ENCODE data around the gene RALGDS.
"Not testable (repeated sequence)": the region's sequence is repeated elsewhere in the genome, so short reads cannot be mapped to it uniquely, and the experiment has no call there.

Gene RALGDS

GRCh38 chr9:133121198-133121914 is at the start of gene RALGDS:
Gene RALGDS (minus strand): TSS chr9:133121240. CDS start chr9:133121154, 86 bp downstream.
- DNase-seq, result peak; percentile 92
- H3K4me3 Mint-ChIP-seq, result peak within 1 kb of the TSS; percentile 80
- H3K27me3 Mint-ChIP-seq, result no peaks in the 10 kb centered on the region
- H3K27ac Mint-ChIP-seq, result peak within 1 kb of the TSS; percentile 93
- peaks cover 72% of the 10 kb centered on the region for H3K4me1 Mint-ChIP-seq (ENCODE audit: low read depth)
- no peaks in the 10 kb centered on the region for H3K9me3 Mint-ChIP-seq
- H3K36me3 Mint-ChIP-seq (ENCODE audit: low read depth), result peaks cover 6% of the 10 kb centered on the region

GRCh38 chr9:133170716-133171115 is 49.7 kb upstream of the RALGDS start:
- H3K27me3 Mint-ChIP-seq, result peaks cover 4% of the 10 kb centered on the region
- no peaks in the 10 kb centered on the region for H3K9me3 Mint-ChIP-seq
- H3K36me3 Mint-ChIP-seq (ENCODE audit: low read depth), result no peaks in the 10 kb centered on the region
- H3K27ac Mint-ChIP-seq, result no peak overlapping the region
- H3K4me3 Mint-ChIP-seq, result no peak overlapping the region
- no peaks in the 10 kb centered on the region for H3K4me1 Mint-ChIP-seq (ENCODE audit: low read depth)
- DNase-seq, result peak; percentile 2

- not testable (repeated sequence) for H3K36me3 Mint-ChIP-seq (ENCODE audit: low read depth); H3K27me3 Mint-ChIP-seq; H3K4me1 Mint-ChIP-seq (ENCODE audit: low read depth); DNase-seq; H3K9me3 Mint-ChIP-seq; H3K27ac Mint-ChIP-seq; H3K4me3 Mint-ChIP-seq
These were observed 48.6 kb upstream of the RALGDS start for GRCh38 chr9:133169687-133170086.

GRCh38 chr9:133169102-133169501 is 48.1 kb upstream of the RALGDS start:
- no peak for DNase-seq
- Mint-ChIP-seq H3K4me3 (no peak overlapping the region), H3K27me3 (no peaks in the 10 kb centered on the region), H3K4me1 (ENCODE audit: low read depth) (peaks cover under 1% of the 10 kb centered on the region), H3K9me3 (no peaks in the 10 kb centered on the region), H3K27ac (no peak overlapping the region), H3K36me3 (ENCODE audit: low read depth) (no peaks in the 10 kb centered on the region)

GRCh38 chr9:133168432-133168831 is 47.4 kb upstream of the RALGDS start:
- H3K9me3 Mint-ChIP-seq, result no peaks in the 10 kb centered on the region
- H3K27me3 Mint-ChIP-seq, result no peaks in the 10 kb centered on the region
- no peak overlapping the region for H3K27ac Mint-ChIP-seq
- H3K4me1 Mint-ChIP-seq (ENCODE audit: low read depth), result peaks cover 4% of the 10 kb centered on the region
- DNase-seq, result no peak
- H3K4me3 Mint-ChIP-seq, result no peak overlapping the region
- no peaks in the 10 kb centered on the region for H3K36me3 Mint-ChIP-seq (ENCODE audit: low read depth)

GRCh38 chr9:133167769-133168168 is 46.7 kb upstream of the RALGDS start:
- Mint-ChIP-seq H3K9me3 (no peaks in the 10 kb centered on the region), H3K4me3 (no peak overlapping the region), H3K4me1 (ENCODE audit: low read depth) (peaks cover 4% of the 10 kb centered on the region), H3K27me3 (no peaks in the 10 kb centered on the region), H3K36me3 (ENCODE audit: low read depth) (no peaks in the 10 kb centered on the region), H3K27ac (no peak overlapping the region)
- DNase-seq, result no peak

- H3K27me3 Mint-ChIP-seq, result no peaks in the 10 kb centered on the region
These were observed 46.2 kb upstream of the RALGDS start for GRCh38 chr9:133167096-133167730.

GRCh38 chr9:133166392-133166791 is 45.4 kb upstream of the RALGDS start:
- no peak overlapping the region for H3K4me3 Mint-ChIP-seq
- peaks cover 7% of the 10 kb centered on the region for H3K4me1 Mint-ChIP-seq (ENCODE audit: low read depth)
- H3K27me3 Mint-ChIP-seq, result no peaks in the 10 kb centered on the region
- no peak overlapping the region for H3K27ac Mint-ChIP-seq
- H3K36me3 Mint-ChIP-seq (ENCODE audit: low read depth), result no peaks in the 10 kb centered on the region
- DNase-seq, result no peak
- H3K9me3 Mint-ChIP-seq, result no peaks in the 10 kb centered on the region

More at GRCh38 chr9:133167096-133167730, 46.2 kb upstream of the RALGDS start:
- no peaks in the 10 kb centered on the region for H3K9me3 Mint-ChIP-seq
- DNase-seq, result no peak
- peaks cover 4% of the 10 kb centered on the region for H3K4me1 Mint-ChIP-seq (ENCODE audit: low read depth)
- no peak overlapping the region for H3K27ac Mint-ChIP-seq
- H3K4me3 Mint-ChIP-seq, result no peak overlapping the region
- no peaks in the 10 kb centered on the region for H3K36me3 Mint-ChIP-seq (ENCODE audit: low read depth)

GRCh38 chr9:133165452-133165730 is 44.4 kb upstream of the RALGDS start:
- no peak overlapping the region for H3K4me3 Mint-ChIP-seq
- H3K36me3 Mint-ChIP-seq (ENCODE audit: low read depth), result no peaks in the 10 kb centered on the region
- no peaks in the 10 kb centered on the region for H3K27me3 Mint-ChIP-seq
- no peak overlapping the region for H3K27ac Mint-ChIP-seq
- H3K4me1 Mint-ChIP-seq (ENCODE audit: low read depth), result peaks cover 10% of the 10 kb centered on the region
- H3K9me3 Mint-ChIP-seq, result no peaks in the 10 kb centered on the region
- peak; percentile 2 for DNase-seq

GRCh38 chr9:133164191-133164590 is 43.2 kb upstream of the RALGDS start:
- no peaks in the 10 kb centered on the region for H3K9me3 Mint-ChIP-seq
- no peak for DNase-seq
- H3K4me3 Mint-ChIP-seq, result peak overlapping the region; percentile 78
- H3K36me3 Mint-ChIP-seq (ENCODE audit: low read depth), result no peaks in the 10 kb centered on the region
- peaks cover 10% of the 10 kb centered on the region for H3K4me1 Mint-ChIP-seq (ENCODE audit: low read depth)
- H3K27me3 Mint-ChIP-seq, result no peaks in the 10 kb centered on the region
- H3K27ac Mint-ChIP-seq, result no peak overlapping the region

- no peaks in the 10 kb centered on the region for H3K27me3 Mint-ChIP-seq
- H3K36me3 Mint-ChIP-seq (ENCODE audit: low read depth), result no peaks in the 10 kb centered on the region
- no peaks in the 10 kb centered on the region for H3K9me3 Mint-ChIP-seq
- no peak within 1 kb of the TSS for H3K27ac Mint-ChIP-seq
- peaks cover 10% of the 10 kb centered on the region for H3K4me1 Mint-ChIP-seq (ENCODE audit: low read depth)
- peak within 1 kb of the TSS; percentile 78 for H3K4me3 Mint-ChIP-seq
- DNase-seq, result peak; percentile 67
These were observed 42.6 kb upstream of the RALGDS start, which contains the start of gene GBGT1 for GRCh38 chr9:133163504-133164172. Gene GBGT1 (minus strand): TSS chr9:133163914. CDS start chr9:133162412, 1,502 bp downstream.

- peak overlapping the region; percentile 43 for H3K4me3 Mint-ChIP-seq
- DNase-seq, result peak; percentile 24
- peaks cover 10% of the 10 kb centered on the region for H3K4me1 Mint-ChIP-seq (ENCODE audit: low read depth)
- H3K36me3 Mint-ChIP-seq (ENCODE audit: low read depth), result no peaks in the 10 kb centered on the region
- no peak overlapping the region for H3K27ac Mint-ChIP-seq
- no peaks in the 10 kb centered on the region for H3K9me3 Mint-ChIP-seq
- no peaks in the 10 kb centered on the region for H3K27me3 Mint-ChIP-seq
These were observed 41.9 kb upstream of the RALGDS start for GRCh38 chr9:133162861-133163503.

GRCh38 chr9:133161547-133161950 is 40.5 kb upstream of the RALGDS start:
- Mint-ChIP-seq H3K27ac (no peak overlapping the region), H3K9me3 (no peaks in the 10 kb centered on the region), H3K36me3 (ENCODE audit: low read depth) (no peaks in the 10 kb centered on the region), H3K4me1 (ENCODE audit: low read depth) (peaks cover 10% of the 10 kb centered on the region), H3K4me3 (no peak overlapping the region), H3K27me3 (no peaks in the 10 kb centered on the region)
- peak; percentile 28 for DNase-seq

GRCh38 chr9:133160742-133161546 is 39.9 kb upstream of the RALGDS start:
- no peak overlapping the region for H3K4me3 Mint-ChIP-seq
- peak; percentile 52 for DNase-seq
- no peak overlapping the region for H3K27ac Mint-ChIP-seq
- no peaks in the 10 kb centered on the region for H3K27me3 Mint-ChIP-seq
- peaks cover 10% of the 10 kb centered on the region for H3K4me1 Mint-ChIP-seq (ENCODE audit: low read depth)
- no peaks in the 10 kb centered on the region for H3K9me3 Mint-ChIP-seq
- H3K36me3 Mint-ChIP-seq (ENCODE audit: low read depth), result no peaks in the 10 kb centered on the region

Data from activated T-cell treated with anti-CD3 and anti-CD28 coated beads, Interleukin-2, amount 50 U/mL, for 24 hours (primary cell).